ENCODE measurements around the gene HASPIN.

HASPIN gene

GRCh38 chr17:3754066-3754457, 30.4 kb downstream of the HASPIN start:
- Histone ChIP-seq H3K27ac (ENCODE audit: low read length) (no peak overlapping the region), H3K4me1 (ENCODE audit: control insufficient read depth, insufficient read depth, low read length) (no peaks in the 10 kb centered on the region), H3K4me3 (ENCODE audit: low read length in 2 of 2) (no peak overlapping the region), H3K27me3 (ENCODE audit: control insufficient read depth in 1 of 2, insufficient read depth in 2 of 2, low read length in 2 of 2) (peaks cover 3 to 8% of the 10 kb centered on the region in 2 donors), H3K9me3 (ENCODE audit: control insufficient read depth in 2 of 2, low read length in 2 of 2) (no peaks in the 10 kb centered on the region), H3K36me3 (ENCODE audit: control insufficient read depth in 2 of 2, insufficient read depth in 2 of 2, low read length in 2 of 2) (no peaks in the 10 kb centered on the region), H3K9ac (ENCODE audit: low read length in 2 of 2) (no peak overlapping the region)

- peaks cover 0 to 4% of the 10 kb centered on the region in 2 donors for H3K9me3 ChIP-seq (ENCODE audit: control insufficient read depth in 2 of 2, low read length in 2 of 2)
- no peak overlapping the region for H3K4me3 ChIP-seq (ENCODE audit: low read length in 2 of 2)
- peaks cover 3 to 8% of the 10 kb centered on the region in 2 donors for H3K27me3 ChIP-seq (ENCODE audit: control insufficient read depth in 1 of 2, insufficient read depth in 2 of 2, low read length in 2 of 2)
- H3K4me1 ChIP-seq (ENCODE audit: control insufficient read depth, insufficient read depth, low read length), result no peaks in the 10 kb centered on the region
- no peaks in the 10 kb centered on the region for H3K36me3 ChIP-seq (ENCODE audit: control insufficient read depth in 2 of 2, insufficient read depth in 2 of 2, low read length in 2 of 2)
- H3K27ac ChIP-seq (ENCODE audit: low read length), result no peak overlapping the region
- no peak overlapping the region for H3K9ac ChIP-seq (ENCODE audit: low read length in 2 of 2)
Observed at GRCh38 chr17:3754458-3755334, 31.0 kb downstream of the HASPIN start.

GRCh38 chr17:3755335-3756030, 31.8 kb downstream of the HASPIN start:
- Histone ChIP-seq H3K27me3 (ENCODE audit: control insufficient read depth in 1 of 2, insufficient read depth in 2 of 2, low read length in 2 of 2) (peaks cover 3 to 7% of the 10 kb centered on the region in 2 donors), H3K36me3 (ENCODE audit: control insufficient read depth in 2 of 2, insufficient read depth in 2 of 2, low read length in 2 of 2) (no peaks in the 10 kb centered on the region), H3K9me3 (ENCODE audit: control insufficient read depth in 2 of 2, low read length in 2 of 2) (peaks cover 0 to 9% of the 10 kb centered on the region in 2 donors), H3K27ac (ENCODE audit: low read length) (no peak overlapping the region), H3K4me1 (ENCODE audit: control insufficient read depth, insufficient read depth, low read length) (no peaks in the 10 kb centered on the region), H3K4me3 (ENCODE audit: low read length in 2 of 2) (no peak overlapping the region), H3K9ac (ENCODE audit: low read length in 2 of 2) (no peak overlapping the region)

- H3K27me3 ChIP-seq (ENCODE audit: control insufficient read depth in 1 of 2, insufficient read depth in 2 of 2, low read length in 2 of 2), result no peaks in the 10 kb centered on the region
- no peaks in the 10 kb centered on the region for H3K36me3 ChIP-seq (ENCODE audit: control insufficient read depth in 2 of 2, insufficient read depth in 2 of 2, low read length in 2 of 2)
- no peak overlapping the region for H3K9ac ChIP-seq (ENCODE audit: low read length in 2 of 2)
- peaks cover 0 to 9% of the 10 kb centered on the region in 2 donors for H3K9me3 ChIP-seq (ENCODE audit: control insufficient read depth in 2 of 2, low read length in 2 of 2)
- H3K4me3 ChIP-seq (ENCODE audit: low read length in 2 of 2), result no peak overlapping the region
- H3K27ac ChIP-seq (ENCODE audit: low read length), result no peak overlapping the region
- no peaks in the 10 kb centered on the region for H3K4me1 ChIP-seq (ENCODE audit: control insufficient read depth, insufficient read depth, low read length)
Observed at GRCh38 chr17:3759597-3760216, 36.0 kb downstream of the HASPIN start.

- peaks cover 0 to 9% of the 10 kb centered on the region in 2 donors for H3K9me3 ChIP-seq (ENCODE audit: control insufficient read depth in 2 of 2, low read length in 2 of 2)
- H3K36me3 ChIP-seq (ENCODE audit: control insufficient read depth in 2 of 2, insufficient read depth in 2 of 2, low read length in 2 of 2), result no peaks in the 10 kb centered on the region
- H3K27me3 ChIP-seq (ENCODE audit: control insufficient read depth in 1 of 2, insufficient read depth in 2 of 2, low read length in 2 of 2), result no peaks in the 10 kb centered on the region
- H3K4me3 ChIP-seq (ENCODE audit: low read length in 2 of 2), result no peak overlapping the region
- no peak overlapping the region for H3K9ac ChIP-seq (ENCODE audit: low read length in 2 of 2)
- H3K4me1 ChIP-seq (ENCODE audit: control insufficient read depth, insufficient read depth, low read length), result no peaks in the 10 kb centered on the region
- no peak overlapping the region for H3K27ac ChIP-seq (ENCODE audit: low read length)
Observed at GRCh38 chr17:3761036-3761917, 37.6 kb downstream of the HASPIN start.

GRCh38 chr17:3761918-3762380, 38.2 kb downstream of the HASPIN start:
- no peak overlapping the region for H3K4me3 ChIP-seq (ENCODE audit: low read length in 2 of 2)
- no peaks in the 10 kb centered on the region for H3K36me3 ChIP-seq (ENCODE audit: control insufficient read depth in 2 of 2, insufficient read depth in 2 of 2, low read length in 2 of 2)
- no peaks in the 10 kb centered on the region for H3K27me3 ChIP-seq (ENCODE audit: control insufficient read depth in 1 of 2, insufficient read depth in 2 of 2, low read length in 2 of 2)
- no peak overlapping the region for H3K9ac ChIP-seq (ENCODE audit: low read length in 2 of 2)
- H3K4me1 ChIP-seq (ENCODE audit: control insufficient read depth, insufficient read depth, low read length), result no peaks in the 10 kb centered on the region
- peaks cover 0 to 9% of the 10 kb centered on the region in 2 donors for H3K9me3 ChIP-seq (ENCODE audit: control insufficient read depth in 2 of 2, low read length in 2 of 2)
- H3K27ac ChIP-seq (ENCODE audit: low read length), result no peak overlapping the region

GRCh38 chr17:3762922-3763776, 39.4 kb downstream of the HASPIN start:
- H3K4me1 ChIP-seq (ENCODE audit: control insufficient read depth, insufficient read depth, low read length), result no peaks in the 10 kb centered on the region
- H3K4me3 ChIP-seq (ENCODE audit: low read length in 2 of 2), result no peak overlapping the region
- no peaks in the 10 kb centered on the region for H3K27me3 ChIP-seq (ENCODE audit: control insufficient read depth in 1 of 2, insufficient read depth in 2 of 2, low read length in 2 of 2)
- H3K36me3 ChIP-seq (ENCODE audit: control insufficient read depth in 2 of 2, insufficient read depth in 2 of 2, low read length in 2 of 2), result no peaks in the 10 kb centered on the region
- no peak overlapping the region for H3K27ac ChIP-seq (ENCODE audit: low read length)
- no peak overlapping the region for H3K9ac ChIP-seq (ENCODE audit: low read length in 2 of 2)
- peaks cover 0 to 9% of the 10 kb centered on the region in 2 donors for H3K9me3 ChIP-seq (ENCODE audit: control insufficient read depth in 2 of 2, low read length in 2 of 2)

- H3K36me3 ChIP-seq (ENCODE audit: control insufficient read depth in 2 of 2, insufficient read depth in 2 of 2, low read length in 2 of 2), result no peaks in the 10 kb centered on the region
- peaks cover 0 to 9% of the 10 kb centered on the region in 2 donors for H3K9me3 ChIP-seq (ENCODE audit: control insufficient read depth in 2 of 2, low read length in 2 of 2)
- H3K27me3 ChIP-seq (ENCODE audit: control insufficient read depth in 1 of 2, insufficient read depth in 2 of 2, low read length in 2 of 2), result no peaks in the 10 kb centered on the region
- H3K4me3 ChIP-seq (ENCODE audit: low read length in 2 of 2), result no peak overlapping the region
- no peaks in the 10 kb centered on the region for H3K4me1 ChIP-seq (ENCODE audit: control insufficient read depth, insufficient read depth, low read length)
- no peak overlapping the region for H3K9ac ChIP-seq (ENCODE audit: low read length in 2 of 2)
- no peak overlapping the region for H3K27ac ChIP-seq (ENCODE audit: low read length)
Observed at GRCh38 chr17:3763777-3764170, 40.1 kb downstream of the HASPIN start.

GRCh38 chr17:3765981-3766380, 42.3 kb downstream of the HASPIN start:
- H3K9me3 ChIP-seq (ENCODE audit: control insufficient read depth in 2 of 2, low read length in 2 of 2), result no peaks in the 10 kb centered on the region
- no peak overlapping the region for H3K9ac ChIP-seq (ENCODE audit: low read length in 2 of 2)
- no peaks in the 10 kb centered on the region for H3K4me1 ChIP-seq (ENCODE audit: control insufficient read depth, insufficient read depth, low read length)
- H3K4me3 ChIP-seq (ENCODE audit: low read length in 2 of 2), result no peak overlapping the region
- H3K27ac ChIP-seq (ENCODE audit: low read length), result no peak overlapping the region
- H3K36me3 ChIP-seq (ENCODE audit: control insufficient read depth in 2 of 2, insufficient read depth in 2 of 2, low read length in 2 of 2), result no peaks in the 10 kb centered on the region
- no peaks in the 10 kb centered on the region for H3K27me3 ChIP-seq (ENCODE audit: control insufficient read depth in 1 of 2, insufficient read depth in 2 of 2, low read length in 2 of 2)

Data from stomach smooth muscle (tissue), 2 donors.